ENCODE measurements around the gene LRP5.

LRP5 gene

DNA sequence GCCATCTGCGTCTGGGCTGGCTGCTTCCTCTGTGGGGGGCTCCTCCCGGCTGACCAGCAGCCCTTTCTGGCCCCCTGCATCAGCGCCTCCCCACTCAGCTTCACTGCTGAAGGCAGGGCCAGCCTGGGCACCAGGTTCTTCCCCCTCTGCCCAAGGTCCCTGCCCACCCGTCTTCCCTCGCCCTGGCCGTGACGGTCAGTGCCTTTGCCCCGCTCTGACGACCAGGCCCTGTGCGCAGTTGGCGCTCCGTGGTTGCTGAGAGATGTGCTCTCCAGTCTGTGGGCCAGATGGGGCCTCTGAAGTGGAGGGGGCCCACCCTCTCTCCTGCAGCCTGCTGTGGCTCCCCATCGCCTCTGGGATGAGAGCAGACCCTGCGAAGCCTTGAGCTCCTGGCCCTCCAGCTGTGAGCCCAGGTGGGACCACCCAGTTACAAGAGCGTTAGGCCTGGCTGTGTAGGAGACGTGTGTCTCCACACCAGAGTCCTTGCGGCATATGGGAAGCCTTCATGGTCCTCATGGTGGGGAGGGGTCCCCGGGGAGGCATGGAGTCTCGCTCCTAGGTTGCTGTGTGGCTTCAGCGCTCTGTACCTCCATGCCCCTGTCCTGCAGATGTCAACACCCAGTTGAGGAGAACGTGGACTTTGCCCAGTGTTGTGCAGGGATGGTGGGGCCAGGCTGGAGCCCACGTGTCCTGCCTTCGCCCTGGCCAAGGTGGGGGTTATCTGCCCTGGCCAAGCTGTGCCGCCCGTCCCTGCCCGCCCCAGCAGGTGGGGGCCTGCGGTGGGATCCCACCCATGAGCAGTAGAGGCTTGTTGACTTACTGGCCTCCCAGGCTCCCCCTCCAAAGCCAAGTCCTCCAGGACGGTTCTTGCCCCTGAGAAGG lies 14.2 kb downstream of the LRP5 start:
- TF ChIP-seq, protein P1, sequence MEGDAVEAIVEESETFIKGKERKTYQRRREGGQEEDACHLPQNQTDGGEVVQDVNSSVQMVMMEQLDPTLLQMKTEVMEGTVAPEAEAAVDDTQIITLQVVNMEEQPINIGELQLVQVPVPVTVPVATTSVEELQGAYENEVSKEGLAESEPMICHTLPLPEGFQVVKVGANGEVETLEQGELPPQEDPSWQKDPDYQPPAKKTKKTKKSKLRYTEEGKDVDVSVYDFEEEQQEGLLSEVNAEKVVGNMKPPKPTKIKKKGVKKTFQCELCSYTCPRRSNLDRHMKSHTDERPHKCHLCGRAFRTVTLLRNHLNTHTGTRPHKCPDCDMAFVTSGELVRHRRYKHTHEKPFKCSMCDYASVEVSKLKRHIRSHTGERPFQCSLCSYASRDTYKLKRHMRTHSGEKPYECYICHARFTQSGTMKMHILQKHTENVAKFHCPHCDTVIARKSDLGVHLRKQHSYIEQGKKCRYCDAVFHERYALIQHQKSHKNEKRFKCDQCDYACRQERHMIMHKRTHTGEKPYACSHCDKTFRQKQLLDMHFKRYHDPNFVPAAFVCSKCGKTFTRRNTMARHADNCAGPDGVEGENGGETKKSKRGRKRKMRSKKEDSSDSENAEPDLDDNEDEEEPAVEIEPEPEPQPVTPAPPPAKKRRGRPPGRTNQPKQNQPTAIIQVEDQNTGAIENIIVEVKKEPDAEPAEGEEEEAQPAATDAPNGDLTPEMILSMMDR (conservative IDR thresholded peaks at IDR 0.05; ENCODE audit: low read depth): no peak

DNA sequence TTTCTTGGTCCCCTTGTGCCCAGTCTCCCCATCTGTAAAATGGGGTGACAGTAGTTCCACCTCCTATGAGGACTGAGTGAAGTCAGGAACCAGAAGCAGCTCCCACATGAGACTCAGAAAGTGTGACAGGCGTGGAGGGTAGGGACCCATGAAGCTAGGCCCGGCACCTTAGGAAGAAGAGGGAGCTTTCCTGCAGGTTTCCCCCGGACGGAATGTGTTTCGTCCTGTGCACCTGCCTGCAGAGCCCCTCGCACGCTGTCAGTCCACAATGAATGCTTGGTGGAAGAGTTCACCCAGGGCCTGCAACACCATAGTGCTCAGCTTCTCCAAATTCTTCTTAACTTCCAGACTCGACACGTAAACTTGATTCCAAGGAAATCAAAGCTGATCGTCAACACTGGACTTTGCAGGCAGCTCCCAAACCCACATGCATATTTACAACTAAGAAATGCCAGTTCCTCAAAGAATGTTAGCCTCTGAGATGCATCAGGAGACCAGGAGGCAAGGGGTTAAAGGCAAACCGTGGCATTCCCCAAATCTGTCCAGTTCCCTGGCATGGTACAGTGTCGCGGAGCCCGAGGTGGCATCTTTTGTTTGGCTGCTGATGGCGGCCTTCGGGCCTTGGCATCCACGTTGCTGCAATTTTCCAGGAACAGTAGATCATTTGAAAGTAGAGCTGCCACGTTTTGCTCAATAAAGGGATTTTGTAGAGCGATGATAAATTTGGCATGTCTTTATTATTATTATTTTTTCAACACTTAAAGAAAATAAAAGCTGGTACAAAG lies 15.4 kb downstream of the LRP5 start:
- peak overlapping the region; percentile 33 for H3K27ac ChIP-seq
- TF ChIP-seq, protein P1 (conservative IDR thresholded peaks at IDR 0.05; ENCODE audit: low read depth): no peak
- ChIA-PET POLR2A (ENCODE audit: low non-redundant PET) (no interaction called here), CTCF (interaction anchor here (0.6 kb wide), 2 partner anchors 25 to 38 kb away, joined by 3 read pairs; no protein-coding TSS in a partner anchor)
- DNase-seq (ENCODE audit: low spot score): no peak

More for the DNA sequence above, 14.2 kb downstream of the LRP5 start:
- DNase-seq (ENCODE audit: low spot score): no peak
- CTCF ChIA-PET: interaction anchor here (0.6 kb wide), 1 partner anchor 36 kb away, joined by 3 read pairs; no protein-coding TSS in a partner anchor
- H3K27ac ChIP-seq: no peak overlapping the region
- POLR2A ChIA-PET (ENCODE audit: low non-redundant PET): no interaction called here

DNA sequence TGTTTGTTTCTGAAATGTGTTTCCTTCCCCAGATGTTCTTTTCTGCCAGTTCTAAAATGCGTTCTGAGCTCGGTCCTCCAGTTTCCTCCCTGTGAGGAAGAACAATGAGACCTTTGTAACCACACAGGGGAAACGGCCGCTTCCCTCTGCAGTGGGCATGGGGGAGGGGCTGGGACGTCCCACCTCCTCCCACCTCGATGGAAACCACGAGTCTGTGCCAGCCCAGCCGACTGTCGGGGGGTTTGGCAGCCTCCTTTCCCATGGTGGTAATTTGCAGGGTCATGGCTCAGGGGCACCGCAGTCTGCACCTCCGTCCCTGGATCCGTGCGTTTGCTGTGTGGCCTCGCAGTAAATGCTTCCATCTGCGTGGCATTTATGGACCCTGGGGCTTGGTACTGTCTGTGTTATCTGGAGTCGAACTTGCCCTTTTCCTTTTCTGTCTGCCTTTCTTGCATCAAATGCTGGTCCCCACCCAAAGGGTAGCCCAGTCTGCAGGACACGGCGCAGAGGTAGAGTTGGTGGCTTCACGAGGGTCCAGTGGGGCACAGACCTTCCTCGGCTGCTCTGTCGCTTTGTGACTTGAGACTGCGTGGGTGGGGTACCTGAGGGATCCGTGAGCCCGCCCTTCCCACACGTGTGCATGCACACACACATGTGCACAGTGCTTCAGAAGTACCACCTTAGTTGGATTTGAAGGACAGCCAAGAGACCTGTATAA lies 16.1 kb downstream of the LRP5 start:
- no peak for DNase-seq (ENCODE audit: low spot score)
- ChIA-PET POLR2A (ENCODE audit: low non-redundant PET) (no interaction called here), CTCF (interaction anchor here (0.6 kb wide), 1 partner anchor 26 kb away, joined by 3 read pairs; no protein-coding TSS in a partner anchor)
- TF ChIP-seq, protein P1 (conservative IDR thresholded peaks at IDR 0.05; ENCODE audit: low read depth): no peak
- H3K27ac ChIP-seq: peak overlapping the region; percentile 33

DNA sequence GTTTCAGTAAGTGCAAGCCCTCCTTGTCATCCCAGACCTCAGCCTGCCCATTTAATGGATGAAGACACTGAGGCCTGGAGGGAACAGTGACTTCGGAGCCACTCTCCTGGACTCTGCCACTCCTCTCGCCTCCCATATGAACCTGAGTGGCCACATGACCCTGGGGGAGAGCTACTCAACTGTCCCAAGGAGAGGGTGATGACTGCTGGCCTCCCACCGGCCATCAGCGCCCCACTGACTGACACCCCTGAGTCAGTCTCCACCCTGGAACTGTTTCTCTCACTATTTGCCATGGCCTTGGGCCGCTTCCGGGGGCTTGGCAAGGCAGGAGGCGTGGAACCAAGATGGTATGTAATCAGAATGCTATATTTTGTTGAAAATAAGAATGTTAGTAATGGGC lies 17.1 kb downstream of the LRP5 start:
- no peak for DNase-seq (ENCODE audit: low spot score)
- TF ChIP-seq, protein P1 (conservative IDR thresholded peaks at IDR 0.05; ENCODE audit: low read depth): no peak
- POLR2A ChIA-PET (ENCODE audit: low non-redundant PET): no interaction called here
- H3K27ac ChIP-seq: peak overlapping the region; percentile 16; the same call in 1 of the 2 replicates
- CTCF ChIA-PET: no interaction called here

DNA sequence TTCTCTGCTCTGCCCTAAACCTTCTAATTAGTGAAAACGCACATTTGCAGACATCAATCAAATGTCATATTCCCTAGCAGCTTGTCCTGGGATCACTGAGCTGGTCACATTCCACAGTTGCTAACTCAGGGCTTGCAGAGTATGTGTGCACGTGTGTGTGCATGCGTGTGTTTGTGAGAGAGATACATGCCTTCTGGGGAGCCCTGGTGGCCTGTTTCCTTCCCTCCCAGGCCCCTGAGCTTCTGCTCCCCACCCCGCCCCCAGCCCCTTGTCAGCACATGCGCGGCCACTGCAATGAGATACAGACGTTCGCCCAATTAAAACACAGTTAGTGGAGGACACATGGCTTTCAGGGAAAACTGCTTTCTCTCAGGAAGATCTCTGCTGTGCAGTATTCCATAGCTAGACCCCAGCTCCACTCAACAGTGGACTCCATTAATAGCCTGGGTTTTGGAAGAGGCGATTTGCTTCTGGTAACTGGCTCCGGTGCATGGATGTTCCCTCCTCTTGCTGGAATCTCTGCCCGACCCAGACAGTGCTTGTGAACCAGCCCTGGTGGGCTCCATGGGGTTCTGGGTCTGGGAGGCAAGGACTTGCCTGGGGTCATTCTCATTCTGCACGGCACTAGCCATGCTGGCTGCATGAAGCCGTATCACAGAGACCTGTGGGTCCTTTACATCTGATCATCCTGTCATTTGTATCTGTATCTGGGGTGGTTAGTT lies 17.7 kb downstream of the LRP5 start:
- ChIA-PET POLR2A (ENCODE audit: low non-redundant PET) (no interaction called here), CTCF (no interaction called here)
- TF ChIP-seq, protein P1 (conservative IDR thresholded peaks at IDR 0.05; ENCODE audit: low read depth): no peak
- peak overlapping the region; percentile 16 for H3K27ac ChIP-seq
- no peak for DNase-seq (ENCODE audit: low spot score)

All from RWPE1 (cell line).